ENCODE data around the gene RFC5. TPM values are rescaled to one million over a fixed set of nuclear protein-coding genes. Genes with fewer than 3 reads are reported as not detected.

The RFC5 gene
- total and polyA plus RNA-seq, 10 of the 15 experiments (the other 5 are each of a cell fraction or from before 2014, with no cell fraction given): 30.9 to 73.3 (median 53.5) TPM

DNA sequence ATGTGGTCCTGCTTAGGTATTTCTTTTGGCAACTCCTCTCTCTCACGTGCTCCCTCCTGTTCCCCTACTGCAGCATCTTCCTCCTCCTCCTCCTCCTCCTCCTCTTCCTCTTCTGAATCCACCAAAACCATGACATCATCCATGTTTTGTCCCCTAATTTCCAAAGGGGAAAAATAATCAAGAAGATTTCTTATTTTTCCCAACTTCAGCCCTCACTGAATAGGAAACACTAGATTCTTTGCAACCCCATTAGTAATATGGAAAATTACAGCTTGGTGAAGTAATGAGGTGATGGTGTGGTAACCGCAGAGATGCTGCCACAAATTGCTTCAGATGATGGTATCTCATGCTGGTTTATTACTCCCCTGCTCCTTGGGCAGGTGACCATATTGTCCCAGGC lies 51.9 kb downstream of the RFC5 start (continued):
- TF ChIP-seq HDAC6 (IDR thresholded peaks at IDR 0.05; ENCODE audit: unreplicated experiment) (no peak), NFYA (IDR thresholded peaks at IDR 0.05; ENCODE audit: borderline replicate concordance, low read depth, low read length) (no peak), BRCA1 (IDR thresholded peaks at IDR 0.05; ENCODE audit: low read depth, low read length) (no peak)

DNA sequence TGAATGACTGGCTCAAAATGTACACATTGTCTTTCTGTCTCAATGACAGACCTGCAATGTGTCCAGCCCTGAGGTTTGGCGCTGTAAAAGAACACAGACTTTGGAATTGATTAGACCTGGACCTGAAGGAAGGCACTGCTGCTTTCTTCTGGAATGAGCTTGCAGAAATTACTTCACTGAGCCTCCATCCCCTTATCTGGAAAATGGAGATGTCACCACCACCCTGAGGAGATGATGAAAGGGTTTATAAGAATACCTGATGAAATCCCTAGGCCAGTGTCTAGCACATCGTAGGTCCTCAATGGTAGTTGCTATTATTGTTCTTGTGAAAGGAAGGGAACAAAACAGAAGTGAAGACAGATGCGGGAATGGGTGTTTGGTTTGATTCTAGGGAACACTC lies 54.1 kb downstream of the RFC5 start:
- Histone ChIP-seq H4K20me1 (ENCODE audit: control insufficient read depth, insufficient read depth) (no peaks in the 10 kb centered on the region), H3K9me3 (replicated peaks; ENCODE audit: control insufficient read depth, insufficient read depth, low read length) (no peaks in the 10 kb centered on the region), H3K4me2 (ENCODE audit: control insufficient read depth, insufficient read depth) (no peak overlapping the region), H3K27me3 (replicated peaks in 1 of 2; ENCODE audit: control insufficient read depth in 2 of 2, insufficient read depth in 2 of 2, low read length in 1 of 2) (no peaks in the 10 kb centered on the region), H3K79me2 (ENCODE audit: control insufficient read depth, insufficient read depth, low read length) (no peaks in the 10 kb centered on the region), H3K4me3 (no peak overlapping the region), H3K4me1 (ENCODE audit: control insufficient read depth, insufficient read depth, low read length) (no peaks in the 10 kb centered on the region), H3K27ac (ENCODE audit: control insufficient read depth, insufficient read depth) (no peak overlapping the region), H3K36me3 (ENCODE audit: control insufficient read depth in 2 of 2, insufficient read depth in 2 of 2, low read length in 1 of 2) (no peaks in the 10 kb centered on the region), H3K9ac (ENCODE audit: control insufficient read depth, insufficient read depth, low read length) (no peak overlapping the region), H2AFZ (ENCODE audit: control insufficient read depth, low read depth, low read length) (no peak overlapping the region)
- in situ Hi-C loops (cut with MboI): no loop called here
- RAD21 ChIA-PET (ENCODE audit: unreplicated experiment): no interaction called here
- no peak for ATAC-seq
- POLR2A ChIA-PET: interaction anchor here (0.6 to 0.7 kb wide), 2 partner anchors 11 to 100 kb away, joined by 3 to 4 read pairs; no protein-coding TSS in a partner anchor
- DNase-seq (ENCODE audit: low read depth, low spot score): no peak
- intact Hi-C loops (cut with micrococcal nuclease; ENCODE audit: unreplicated experiment): no loop called here
- TF ChIP-seq YY1 (IDR thresholded peaks at IDR 0.05; ENCODE audit: low read depth, low read length): no peak
- TF ChIP-seq HCFC1 (IDR thresholded peaks at IDR 0.05; ENCODE audit: low read length): no peak
- no peak for TF ChIP-seq STAT1 (conservative IDR thresholded peaks at IDR 0.05)
- no peak for TF ChIP-seq ATF7 (IDR thresholded peaks at IDR 0.05; ENCODE audit: low read depth)
- no peak for TF ChIP-seq BACH1 (IDR thresholded peaks at IDR 0.05; ENCODE audit: borderline replicate concordance)
- TF ChIP-seq, protein P1, sequence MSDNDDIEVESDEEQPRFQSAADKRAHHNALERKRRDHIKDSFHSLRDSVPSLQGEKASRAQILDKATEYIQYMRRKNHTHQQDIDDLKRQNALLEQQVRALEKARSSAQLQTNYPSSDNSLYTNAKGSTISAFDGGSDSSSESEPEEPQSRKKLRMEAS (IDR thresholded peaks at IDR 0.05; ENCODE audit: low read depth, low read length): no peak
- no peak for TF ChIP-seq PML (IDR thresholded peaks at IDR 0.05; ENCODE audit: low read length)
- TF ChIP-seq FOXM1 (IDR thresholded peaks at IDR 0.05; ENCODE audit: low read depth, low read length): no peak
- no peak for TF ChIP-seq RAD51 (IDR thresholded peaks at IDR 0.05)
- TF ChIP-seq, protein P2, sequence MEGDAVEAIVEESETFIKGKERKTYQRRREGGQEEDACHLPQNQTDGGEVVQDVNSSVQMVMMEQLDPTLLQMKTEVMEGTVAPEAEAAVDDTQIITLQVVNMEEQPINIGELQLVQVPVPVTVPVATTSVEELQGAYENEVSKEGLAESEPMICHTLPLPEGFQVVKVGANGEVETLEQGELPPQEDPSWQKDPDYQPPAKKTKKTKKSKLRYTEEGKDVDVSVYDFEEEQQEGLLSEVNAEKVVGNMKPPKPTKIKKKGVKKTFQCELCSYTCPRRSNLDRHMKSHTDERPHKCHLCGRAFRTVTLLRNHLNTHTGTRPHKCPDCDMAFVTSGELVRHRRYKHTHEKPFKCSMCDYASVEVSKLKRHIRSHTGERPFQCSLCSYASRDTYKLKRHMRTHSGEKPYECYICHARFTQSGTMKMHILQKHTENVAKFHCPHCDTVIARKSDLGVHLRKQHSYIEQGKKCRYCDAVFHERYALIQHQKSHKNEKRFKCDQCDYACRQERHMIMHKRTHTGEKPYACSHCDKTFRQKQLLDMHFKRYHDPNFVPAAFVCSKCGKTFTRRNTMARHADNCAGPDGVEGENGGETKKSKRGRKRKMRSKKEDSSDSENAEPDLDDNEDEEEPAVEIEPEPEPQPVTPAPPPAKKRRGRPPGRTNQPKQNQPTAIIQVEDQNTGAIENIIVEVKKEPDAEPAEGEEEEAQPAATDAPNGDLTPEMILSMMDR (IDR thresholded peaks at IDR 0.05 in 2 of 3, conservative IDR thresholded peaks at IDR 0.05 in 1 of 3; ENCODE audit: control insufficient read depth in 2 of 3, extremely low read depth in 1 of 3, insufficient read depth in 1 of 3, low read depth in 3 of 3, low read length in 3 of 3): no peak
- TF ChIP-seq IKZF1 (conservative IDR thresholded peaks at IDR 0.05): no peak
- TF ChIP-seq TCF3 (IDR thresholded peaks at IDR 0.05; ENCODE audit: borderline replicate concordance, insufficient read depth, low read depth, low read length): no peak
- no peak for TF ChIP-seq RFX5 (IDR thresholded peaks at IDR 0.05; ENCODE audit: low read depth, low read length)
- no peak for TF ChIP-seq TBL1XR1 (IDR thresholded peaks at IDR 0.05; ENCODE audit: low read depth, low read length)
- no peak for TF ChIP-seq SMARCA5 (IDR thresholded peaks at IDR 0.05)
- WGBS (ENCODE audit: insufficient coverage, insufficient replicate concordance, low lambda C conversion rate, missing lambda C conversion rate): 57% methylated on average over 3 of the region's 3 CpGs
- SMC1A ChIA-PET (ENCODE audit: uncharacterized antibody, unreplicated experiment): no interaction called here
- CTCF ChIA-PET: no interaction called here
- FAIRE-seq: no peak
- no TSS peak for BruUV-seq (replicated peaks)

Measured in GM12878 (cell line).